GM19043 (cell line): ENCODE measurements around the gene SLC13A4.
"Not testable (repeated sequence)": the region's sequence is repeated elsewhere in the genome, so short reads cannot be mapped to it uniquely, and the experiment has no call there.

Source experiments
- ATAC-seq: cut with Tn5 transposase; IDR thresholded peaks from one replicate; pipeline ENCODE4 v1.9.1; 2021; ENCODE audit warnings: low read depth; ENCODE audit not compliant: unreplicated experiment

The SLC13A4 gene

GRCh38 chr7:135667626-135668025 lies 60.4 kb downstream of the SLC13A4 start:
- ATAC-seq, result not testable (repeated sequence)

DNA sequence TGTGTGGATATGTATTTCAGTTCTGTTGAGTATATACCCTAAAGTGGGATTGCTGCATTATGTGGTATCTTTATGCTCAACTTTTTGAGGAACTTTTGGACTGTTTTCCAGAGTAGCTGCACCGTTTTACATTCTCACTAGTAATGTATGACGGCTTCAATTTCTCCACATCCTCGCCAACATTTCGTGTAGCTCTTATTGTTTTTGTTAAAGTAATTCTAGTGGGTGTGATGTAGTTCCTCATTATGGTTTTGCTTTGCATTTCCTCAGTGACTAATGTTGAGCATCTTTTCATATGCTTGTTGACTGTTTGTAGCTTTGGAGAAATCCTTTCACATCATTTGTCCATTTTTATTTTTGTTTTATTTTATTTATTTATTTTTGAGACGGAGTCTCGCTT lies 61.1 kb downstream of the SLC13A4 start:
- ATAC-seq, result no peak

DNA sequence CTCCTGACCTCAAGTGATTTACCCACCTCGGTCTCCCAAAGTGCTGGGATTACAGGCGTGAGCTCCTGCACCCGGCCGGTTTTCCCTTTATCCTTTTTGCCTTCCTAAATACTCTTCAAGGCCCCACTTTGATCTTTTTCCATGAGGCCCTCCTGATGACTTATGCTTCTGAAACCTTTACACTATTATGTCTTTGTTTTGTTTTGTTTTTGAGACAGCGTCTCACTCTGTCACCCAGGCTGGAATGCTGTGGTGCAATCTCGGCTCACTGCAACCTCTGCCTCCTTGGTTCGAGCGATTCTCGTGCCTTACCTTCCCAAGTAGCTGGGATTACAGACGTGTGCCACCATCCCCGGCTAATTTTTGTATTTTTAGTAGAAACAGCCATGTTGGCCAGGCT lies 61.8 kb downstream of the SLC13A4 start:
- no peak for ATAC-seq

DNA sequence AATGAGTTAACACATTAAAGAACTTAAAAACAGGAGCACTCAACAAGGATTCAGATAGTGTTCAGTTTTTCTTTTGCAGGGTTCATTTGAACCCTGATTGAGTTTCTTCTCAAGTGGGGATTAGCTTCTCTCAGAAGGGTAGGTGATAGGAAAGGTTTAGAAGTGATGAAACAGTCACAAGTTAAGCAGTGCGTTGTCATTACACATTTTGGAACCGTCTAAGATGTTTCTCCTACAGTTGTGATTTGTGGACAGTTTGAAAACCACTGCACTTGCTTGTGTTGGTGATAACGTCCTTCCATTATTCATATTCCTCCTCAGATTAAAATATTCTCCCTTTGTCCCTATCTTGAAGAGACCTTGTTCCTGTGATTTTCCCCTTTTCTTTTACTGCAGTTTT lies 62.9 kb downstream of the SLC13A4 start:
- ATAC-seq, result no peak

DNA sequence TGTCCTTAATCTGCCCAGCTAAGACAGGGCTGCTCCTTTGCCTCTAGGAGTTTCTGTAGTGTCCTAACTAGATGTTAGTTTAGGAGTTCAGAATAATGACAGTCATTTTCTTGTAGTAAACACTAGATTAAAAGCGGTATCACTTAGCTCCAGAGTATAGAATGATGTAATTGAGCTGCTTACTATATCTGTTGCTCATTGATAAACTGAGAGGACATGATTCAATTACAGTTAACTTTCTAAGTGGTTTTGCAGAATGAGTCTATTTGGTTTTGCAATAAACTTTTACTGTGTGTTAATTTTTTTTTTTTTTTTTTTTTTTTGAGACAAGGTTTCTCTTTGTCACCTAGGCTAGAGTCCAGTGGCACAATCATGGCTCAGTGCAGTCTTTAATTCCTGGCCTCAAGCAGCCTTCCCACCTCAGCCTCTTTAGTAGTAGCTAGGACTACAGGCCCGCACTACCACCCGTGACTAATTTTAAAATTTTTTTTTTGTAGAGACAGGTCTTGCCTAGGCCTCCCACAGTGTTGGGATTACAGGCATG lies 63.9 kb downstream of the SLC13A4 start:
- no peak for ATAC-seq

GRCh38 chr7:135662373-135663114 lies 65.4 kb downstream of the SLC13A4 start, which contains the start of gene STMP1:
Gene STMP1 (plus strand): TSS chr7:135662514.
- ATAC-seq, result peak; percentile 93

DNA sequence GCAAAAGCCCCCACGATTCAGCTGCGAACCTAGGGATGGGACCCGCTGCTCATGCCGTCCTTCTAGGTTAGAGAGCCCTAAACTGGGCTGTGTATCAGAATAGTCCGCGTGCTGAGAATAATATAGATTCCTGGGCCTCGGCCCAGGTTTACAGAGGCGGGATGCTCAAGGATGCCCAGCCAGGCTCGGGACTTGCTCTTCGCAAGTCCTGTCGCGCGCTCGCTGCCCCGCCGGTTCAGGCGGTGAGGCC lies 65.9 kb downstream of the SLC13A4 start:
- ATAC-seq, result no peak

DNA sequence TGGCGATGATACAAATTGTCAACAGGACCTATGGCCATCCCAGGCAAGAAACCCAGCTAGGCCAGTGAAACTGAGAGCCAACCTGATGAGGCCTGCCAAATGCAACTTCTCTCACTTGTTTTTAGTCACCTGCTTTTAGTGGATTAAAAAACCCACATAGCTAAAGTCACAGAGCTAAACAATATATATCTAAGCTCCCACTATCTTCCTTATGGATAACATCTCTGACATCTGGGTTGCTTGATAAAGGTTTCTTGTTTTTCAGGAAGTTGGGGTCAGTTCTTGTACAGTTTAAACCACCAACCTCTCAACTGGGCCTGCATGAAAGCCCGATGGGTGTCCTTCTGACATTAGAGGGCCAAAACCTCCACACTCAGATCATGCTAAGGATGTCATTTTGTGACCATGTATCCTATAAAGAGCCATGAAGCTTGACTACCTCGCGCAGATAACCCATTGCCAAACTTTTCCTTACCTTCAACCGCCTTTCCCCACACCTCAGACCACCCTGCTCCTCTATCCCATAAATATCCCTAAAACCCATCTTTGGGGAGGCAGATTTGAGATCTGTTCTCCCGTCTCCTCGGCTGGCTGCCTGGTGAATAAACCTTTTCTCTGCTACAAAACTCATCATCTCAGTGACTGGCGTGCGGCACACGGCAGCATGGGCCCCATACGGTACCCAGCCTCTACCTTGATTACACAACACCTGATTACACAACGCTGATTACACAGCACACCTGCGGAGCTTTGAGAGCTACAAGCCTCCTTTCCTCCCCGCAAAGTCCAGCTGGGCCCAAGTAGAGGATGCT lies 66.5 kb downstream of the SLC13A4 start:
- ATAC-seq, result no peak

DNA sequence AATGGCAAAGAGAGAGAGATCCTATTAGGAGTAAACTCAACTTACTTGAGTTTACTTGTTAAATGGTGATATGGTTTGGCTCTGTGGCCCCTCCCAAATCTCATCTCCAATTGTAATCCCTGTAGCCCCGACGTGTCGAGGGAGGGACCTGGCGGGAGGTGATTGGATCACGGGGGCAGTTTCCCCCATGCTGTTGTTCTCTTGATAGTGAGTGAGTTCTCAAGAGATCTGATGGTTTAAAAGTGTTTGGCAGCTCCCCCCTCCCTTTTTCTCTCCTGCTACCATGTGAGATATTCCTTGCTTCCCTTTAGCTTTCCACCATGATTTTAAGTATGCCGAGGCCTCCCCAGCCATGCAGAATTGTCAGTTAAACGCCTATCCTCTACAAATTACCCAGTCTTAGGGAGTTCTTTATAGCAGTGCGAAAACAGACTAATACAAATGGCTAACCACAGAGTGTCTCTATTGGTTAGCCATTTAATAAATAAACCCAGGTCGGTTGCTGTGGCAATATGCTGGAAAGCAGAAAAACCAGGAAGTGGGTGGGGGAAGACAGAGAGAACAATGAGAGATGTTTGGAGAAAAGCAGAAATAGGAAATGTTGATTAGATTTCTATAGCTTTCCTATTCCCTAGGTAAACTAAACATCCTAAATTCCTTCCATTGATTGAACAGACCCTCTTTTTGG lies 68.7 kb downstream of the SLC13A4 start:
- ATAC-seq, result no peak

GRCh38 chr7:135658564-135658963 lies 69.4 kb downstream of the SLC13A4 start:
- ATAC-seq, result no peak

DNA sequence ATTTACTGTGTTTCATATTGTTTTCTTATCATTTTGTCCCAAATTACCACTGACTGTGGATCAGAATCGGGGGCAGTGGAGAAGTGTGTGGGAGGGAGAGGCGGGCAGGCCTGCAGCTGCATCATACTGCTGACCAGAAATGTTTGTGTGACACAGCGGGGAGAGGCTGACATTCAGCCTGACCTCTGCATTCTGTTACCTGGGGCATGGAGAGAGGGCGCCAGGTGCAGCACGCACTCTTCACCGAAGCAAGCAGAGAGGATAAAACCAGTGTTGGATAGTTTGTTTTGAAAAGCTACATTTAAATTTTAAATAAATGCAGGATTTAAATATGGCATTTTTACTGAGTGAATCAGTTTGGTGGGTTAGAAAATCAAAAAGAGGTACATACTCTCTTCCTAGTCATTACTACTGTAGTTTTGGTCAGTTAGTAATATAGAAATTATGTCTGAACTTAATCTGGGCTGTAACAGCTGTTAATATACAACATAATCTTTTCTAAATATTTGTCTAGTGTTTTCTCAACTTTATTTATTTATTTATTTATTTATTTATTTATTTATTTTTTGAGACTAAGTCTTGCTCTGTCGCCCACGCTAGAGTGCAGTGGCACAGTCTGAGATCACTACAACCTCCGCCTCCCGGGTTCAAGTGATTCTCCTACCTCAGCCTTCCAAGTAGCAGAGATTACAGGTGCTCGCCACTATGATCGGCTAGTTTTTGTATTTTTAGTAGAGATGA lies 74.5 kb downstream of the SLC13A4 start:
- ATAC-seq, result no peak

- no peak for ATAC-seq
These were observed 77.0 kb downstream of the SLC13A4 start for GRCh38 chr7:135650831-135651573.

GRCh38 chr7:135648235-135648634 lies 79.8 kb downstream of the SLC13A4 start:
- no peak for ATAC-seq

DNA sequence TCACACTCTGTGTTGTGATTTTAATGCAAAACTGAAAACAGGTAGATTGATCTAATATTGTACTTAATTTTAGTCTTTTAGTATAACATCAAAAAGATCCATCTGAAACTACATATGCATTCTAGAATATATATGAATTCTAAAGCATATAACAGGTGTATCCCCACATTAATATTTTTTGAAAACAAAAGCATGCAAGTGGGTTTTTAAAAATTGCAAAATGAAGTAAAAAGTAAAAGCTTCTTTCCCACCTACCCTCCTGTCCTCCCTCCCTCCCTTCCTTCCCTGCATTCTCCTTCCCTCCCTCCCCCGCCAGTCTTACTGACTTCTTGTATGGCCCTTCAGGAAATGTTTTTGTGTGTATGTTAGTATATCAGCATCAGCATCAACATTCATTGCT lies 80.2 kb downstream of the SLC13A4 start:
- no peak for ATAC-seq

GRCh38 chr7:135645296-135645904 lies 82.6 kb downstream of the SLC13A4 start:
- peak; percentile 51 for ATAC-seq

GRCh38 chr7:135644729-135645128 lies 83.3 kb downstream of the SLC13A4 start:
- no peak for ATAC-seq

DNA sequence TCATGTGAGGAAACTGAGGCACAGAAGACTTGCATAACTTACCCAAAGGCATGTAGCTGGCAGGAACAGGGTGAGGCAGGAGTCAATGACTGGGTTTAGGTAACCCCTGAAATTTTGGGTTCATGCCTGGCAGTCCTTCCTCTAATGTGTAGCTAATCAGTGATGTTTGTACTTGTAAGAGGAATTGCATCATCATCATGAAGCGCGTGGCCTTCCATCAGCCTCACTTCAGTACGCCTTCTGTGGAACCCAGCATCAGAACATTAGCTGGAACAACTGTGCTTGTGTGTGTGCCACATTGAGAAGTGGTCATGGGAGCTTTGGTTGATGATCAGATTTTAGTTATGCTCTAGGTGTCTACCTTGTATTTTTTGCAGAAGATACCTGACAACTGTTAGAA lies 83.8 kb downstream of the SLC13A4 start:
- no peak for ATAC-seq

DNA sequence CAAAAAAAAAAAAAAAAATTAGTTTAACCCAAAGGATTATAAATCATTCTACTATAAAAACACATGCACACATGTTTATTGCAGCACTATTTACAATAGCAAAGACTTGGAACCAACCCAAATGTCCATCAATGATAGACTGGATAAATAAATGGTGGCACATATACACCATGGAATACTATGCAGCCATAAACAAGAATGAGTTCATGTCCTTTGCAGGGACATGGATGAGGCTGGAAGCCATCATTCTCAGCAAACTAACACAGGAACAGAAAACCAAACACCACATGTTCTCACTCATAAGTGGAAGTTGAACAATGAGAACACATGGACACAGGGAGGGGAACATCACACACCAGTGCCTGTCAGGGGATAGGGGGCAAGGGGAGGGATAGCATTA lies 88.3 kb downstream of the SLC13A4 start:
- not testable (repeated sequence) for ATAC-seq

DNA sequence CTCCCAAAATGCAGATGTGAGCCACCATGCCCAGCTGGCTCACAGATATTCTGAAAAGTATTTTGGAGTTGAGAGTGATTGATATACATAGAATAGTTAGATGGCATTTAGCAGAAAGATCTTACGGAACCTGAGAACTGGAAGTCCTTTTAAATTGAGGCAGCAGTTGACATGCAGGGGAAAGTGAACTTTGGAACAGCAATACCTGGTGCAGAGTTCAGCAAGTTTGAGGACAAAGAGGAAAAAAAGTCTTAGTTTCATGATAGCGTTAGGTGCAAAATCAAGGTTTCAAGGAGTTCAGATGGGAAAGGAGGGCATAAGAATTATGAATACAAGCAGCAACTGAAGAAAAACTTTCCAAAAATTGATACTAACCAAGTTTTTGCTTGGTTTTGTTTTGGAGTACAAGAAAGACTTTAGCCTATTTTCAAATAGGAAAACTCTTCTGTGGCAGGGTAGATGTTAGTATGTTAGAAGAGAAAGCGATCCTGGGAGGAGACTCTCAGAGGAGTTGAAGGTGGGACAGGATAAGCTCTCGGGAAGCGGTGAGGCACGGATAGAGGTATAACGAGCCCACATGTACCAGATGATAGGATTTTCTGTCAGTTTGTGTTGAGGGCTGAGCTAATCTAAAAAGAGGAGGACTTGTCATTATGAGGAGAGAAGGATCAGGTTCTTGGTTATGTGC lies 93.7 kb downstream of the SLC13A4 start:
- no peak for ATAC-seq
